HG02610 (cell line): ENCODE measurements around the gene RIPK4.
"Not testable (repeated sequence)": the region's sequence is repeated elsewhere in the genome, so short reads cannot be mapped to it uniquely, and the experiment has no call there.

ENCODE experiments used
- ATAC-seq: cut with Tn5 transposase; IDR thresholded peaks from one replicate; pipeline ENCODE4 v1.9.1; 2021; ENCODE audit warnings: mild to moderate bottlenecking, moderate library complexity; ENCODE audit not compliant: unreplicated experiment

The RIPK4 gene

GRCh38 chr21:41720250-41720649 is 46.6 kb downstream of the RIPK4 start:
- no peak for ATAC-seq

- ATAC-seq, result no peak
Measured at GRCh38 chr21:41719691-41720090, 47.2 kb downstream of the RIPK4 start.

DNA sequence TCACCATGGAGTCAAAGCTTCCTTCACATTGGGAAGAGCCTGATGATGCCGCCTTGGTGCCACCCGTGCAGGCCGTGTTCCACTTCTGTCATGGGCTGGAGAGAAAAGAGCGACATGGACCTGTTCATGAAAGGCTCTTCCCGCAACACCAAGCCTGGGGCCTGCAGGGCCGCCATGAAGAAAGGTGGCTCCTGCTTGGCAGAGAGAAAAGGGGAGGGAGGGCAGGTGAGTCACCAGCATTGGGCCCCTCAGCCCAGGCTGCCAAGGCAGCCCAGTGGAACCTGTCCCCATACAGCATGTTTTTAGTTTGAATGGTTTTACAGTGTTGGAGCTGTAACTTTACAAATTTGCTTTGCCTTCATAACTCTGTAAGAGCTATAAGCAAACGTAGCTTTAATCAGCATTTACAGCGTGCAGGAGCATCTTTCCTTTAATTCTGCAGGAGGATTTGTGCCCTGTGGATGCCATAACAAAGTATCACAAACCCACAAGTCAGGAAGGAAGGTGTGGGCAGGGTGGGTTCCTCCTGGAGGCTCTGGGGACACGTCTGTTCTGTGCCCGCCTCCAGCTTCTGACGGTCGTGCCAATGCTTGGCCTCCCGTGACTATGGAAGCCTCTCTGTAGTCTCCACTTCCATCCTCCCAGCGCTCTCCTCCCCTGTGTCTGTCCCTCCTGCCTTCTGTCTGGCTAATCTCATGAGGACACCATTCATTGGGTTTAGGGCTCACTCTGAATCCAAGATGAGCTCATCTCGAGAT is 49.1 kb downstream of the RIPK4 start:
- ATAC-seq, result no peak

GRCh38 chr21:41716751-41717150 is 50.1 kb downstream of the RIPK4 start:
- ATAC-seq, result no peak

DNA sequence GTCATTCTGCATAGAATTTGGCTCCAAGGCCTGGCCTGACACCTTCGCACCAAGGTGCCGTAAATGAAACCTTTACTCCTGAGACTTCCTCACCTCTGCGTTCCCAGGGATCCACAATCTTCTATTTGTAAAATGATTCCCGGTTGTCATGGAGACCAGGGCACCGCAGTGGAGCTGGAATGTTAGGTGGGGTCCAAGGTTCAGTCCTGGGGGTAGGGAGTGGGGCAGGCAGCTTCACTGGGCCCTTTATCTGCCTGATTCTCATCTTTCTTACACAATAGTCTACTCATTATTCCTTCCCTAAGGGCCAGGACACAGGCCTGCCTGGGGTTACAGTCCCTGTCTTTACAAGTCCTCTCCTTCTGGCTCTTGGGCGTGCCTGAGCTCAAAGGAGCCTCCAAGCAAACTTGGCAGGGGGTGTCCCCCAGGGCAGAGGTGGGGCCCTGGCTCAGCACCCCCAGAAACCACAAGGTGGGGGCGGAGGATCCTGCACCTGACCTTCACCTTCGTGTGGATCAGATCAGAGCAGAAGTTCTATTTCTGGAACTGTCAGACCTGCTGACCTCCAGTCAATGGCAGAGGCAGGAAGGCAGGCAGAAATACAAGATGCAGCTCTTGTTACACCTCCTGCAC is 51.1 kb downstream of the RIPK4 start:
- no peak for ATAC-seq

- not testable (repeated sequence) for ATAC-seq
Measured at GRCh38 chr21:41714299-41714865, 52.5 kb downstream of the RIPK4 start.

GRCh38 chr21:41713495-41714281 is 53.2 kb downstream of the RIPK4 start:
- ATAC-seq, result no peak

GRCh38 chr21:41712730-41713129 is 54.1 kb downstream of the RIPK4 start:
- no peak for ATAC-seq

DNA sequence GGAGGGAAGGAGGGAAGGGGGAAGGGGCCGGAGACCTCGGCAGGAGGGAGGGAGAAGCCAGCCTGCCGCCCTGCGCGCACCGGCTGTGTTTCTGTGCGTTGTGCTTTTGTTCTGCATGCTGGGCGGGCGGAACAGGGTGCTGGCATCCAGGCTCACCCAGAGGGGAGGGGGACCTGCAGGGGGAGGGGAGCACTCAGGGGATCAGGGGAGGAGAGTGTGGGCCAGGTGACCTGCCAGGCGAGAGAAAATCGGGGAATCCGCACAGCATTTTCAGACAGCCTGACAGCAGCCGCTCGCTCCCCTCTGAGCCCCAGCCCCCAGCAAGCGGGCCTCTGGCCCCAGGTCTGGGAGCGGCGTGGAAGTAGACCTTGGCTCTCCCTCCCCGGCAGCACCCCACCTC is 54.7 kb downstream of the RIPK4 start:
- no peak for ATAC-seq

- no peak for ATAC-seq
Measured at GRCh38 chr21:41711416-41712007, 55.3 kb downstream of the RIPK4 start.

DNA sequence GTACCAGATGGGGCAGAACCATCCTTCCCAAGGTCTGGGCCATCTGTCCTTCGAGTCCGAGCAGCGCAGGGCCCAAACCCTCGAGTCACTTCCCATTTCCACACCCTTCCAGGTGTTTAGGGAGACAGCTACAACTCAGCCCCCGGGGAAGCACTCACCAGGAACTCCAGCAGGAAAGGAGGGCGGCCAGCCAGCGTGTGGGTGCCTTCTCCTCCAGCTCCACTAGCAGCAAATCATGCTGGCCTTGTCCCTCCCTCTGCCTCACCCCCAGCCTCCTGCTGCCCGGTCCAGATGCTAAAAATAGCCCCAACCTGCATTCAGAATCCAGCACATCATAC is 56.1 kb downstream of the RIPK4 start:
- no peak for ATAC-seq

DNA sequence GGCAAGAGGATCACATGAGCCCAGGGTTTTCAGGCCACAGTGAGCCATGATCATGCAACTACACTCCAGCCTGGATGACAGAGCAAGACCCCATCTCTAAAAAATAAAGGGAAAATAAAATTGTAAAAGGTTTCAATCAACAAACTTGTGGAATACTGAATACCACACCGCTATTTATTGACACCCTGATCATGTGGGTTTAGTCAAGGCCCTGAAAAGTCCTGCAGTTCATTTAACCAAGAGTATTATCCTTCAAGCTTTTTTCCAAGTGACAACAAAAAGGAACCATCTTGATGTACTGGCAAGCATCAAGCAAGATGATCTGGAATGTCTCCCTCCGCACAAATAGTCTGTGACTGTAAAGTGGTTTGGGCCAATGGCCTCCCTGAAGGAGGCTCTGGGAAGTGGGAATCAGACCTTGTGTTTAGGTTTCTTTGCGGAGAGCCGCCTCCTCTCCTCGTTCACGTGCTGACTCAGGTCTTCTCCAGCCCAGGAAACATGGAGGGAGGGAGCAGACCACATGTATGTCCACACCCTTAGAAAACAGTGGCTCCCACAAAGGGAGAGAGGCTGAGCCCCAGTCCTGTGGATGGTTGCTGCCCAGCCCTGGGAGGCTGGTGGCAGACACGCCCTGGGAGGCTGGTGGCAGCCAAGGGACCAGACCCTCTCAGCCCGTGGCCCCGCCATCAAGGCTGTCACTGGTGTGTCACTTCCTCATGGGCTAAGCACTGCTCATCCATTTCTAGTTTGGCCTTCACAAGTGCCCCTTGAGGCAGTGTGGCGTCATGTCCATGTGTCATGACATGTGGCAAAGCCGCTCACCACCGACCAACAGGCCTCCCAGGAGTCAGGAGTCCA is 56.7 kb downstream of the RIPK4 start:
- ATAC-seq, result no peak

GRCh38 chr21:41709166-41709565 is 57.7 kb downstream of the RIPK4 start:
- ATAC-seq, result no peak

GRCh38 chr21:41707960-41708330 is 58.9 kb downstream of the RIPK4 start:
- ATAC-seq, result no peak

DNA sequence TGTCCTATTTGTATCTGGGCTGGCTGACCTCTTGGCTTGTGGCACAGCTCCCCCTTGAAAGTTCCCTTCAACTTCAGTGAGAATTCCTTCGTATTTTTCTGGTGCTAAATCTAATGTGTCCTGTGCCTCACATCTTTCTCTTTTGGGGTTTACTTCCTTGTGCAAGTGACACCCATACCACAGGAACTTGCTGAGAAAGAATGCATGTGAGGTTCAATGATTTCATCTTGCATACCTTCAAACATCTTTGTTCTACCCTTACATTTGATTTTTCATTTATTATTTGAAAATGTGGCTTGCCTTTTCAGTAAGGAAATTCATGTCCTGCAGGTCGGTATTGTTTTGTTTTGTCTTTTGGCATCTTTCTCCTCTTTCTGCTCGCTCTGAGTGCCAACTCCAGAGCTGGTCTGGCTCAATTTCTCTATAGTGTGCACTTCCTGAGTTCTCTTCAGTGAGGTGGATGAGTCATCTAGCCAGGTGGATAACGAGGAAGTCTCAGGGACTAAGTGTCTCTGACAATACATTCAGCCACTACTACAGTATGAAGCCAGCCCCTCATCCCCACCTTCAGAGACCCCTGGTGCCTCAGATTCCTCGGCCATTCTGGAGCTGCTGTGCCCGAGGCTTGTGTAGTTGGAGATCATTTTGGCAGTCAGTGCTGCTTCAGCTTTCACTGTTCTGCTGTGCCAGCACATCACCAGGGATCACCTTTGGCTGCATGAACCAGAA is 59.5 kb downstream of the RIPK4 start:
- ATAC-seq, result no peak

DNA sequence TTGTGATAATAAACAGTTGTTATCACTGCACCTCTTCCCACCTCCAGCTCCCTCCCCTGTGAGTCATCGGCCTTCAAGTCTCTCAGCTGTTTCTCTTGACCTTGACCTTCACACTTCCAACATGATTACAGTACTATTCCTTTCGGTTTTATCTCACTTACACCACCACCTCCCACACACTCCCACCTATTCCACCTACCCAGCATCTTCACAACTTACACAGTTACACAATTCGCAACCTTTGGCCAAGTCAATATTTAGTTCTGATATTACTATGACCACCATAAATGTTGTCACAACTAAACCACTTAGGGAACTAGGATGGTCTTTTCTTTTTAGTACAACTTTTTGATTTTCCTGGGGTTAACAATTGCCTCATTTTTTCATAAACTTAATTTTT is 60.2 kb downstream of the RIPK4 start:
- no peak for ATAC-seq

GRCh38 chr21:41706263-41706639 is 60.6 kb downstream of the RIPK4 start:
- no peak for ATAC-seq

- no peak for ATAC-seq
Measured at GRCh38 chr21:41705546-41706262, 61.1 kb downstream of the RIPK4 start.

- ATAC-seq, result no peak
Measured at GRCh38 chr21:41703857-41704501, 62.9 kb downstream of the RIPK4 start.
